ENCODE data around the gene PLEKHH3.
"Not testable (repeated sequence)": the region's sequence is repeated elsewhere in the genome, so short reads cannot be mapped to it uniquely, and the experiment has no call there.

PLEKHH3 gene

DNA sequence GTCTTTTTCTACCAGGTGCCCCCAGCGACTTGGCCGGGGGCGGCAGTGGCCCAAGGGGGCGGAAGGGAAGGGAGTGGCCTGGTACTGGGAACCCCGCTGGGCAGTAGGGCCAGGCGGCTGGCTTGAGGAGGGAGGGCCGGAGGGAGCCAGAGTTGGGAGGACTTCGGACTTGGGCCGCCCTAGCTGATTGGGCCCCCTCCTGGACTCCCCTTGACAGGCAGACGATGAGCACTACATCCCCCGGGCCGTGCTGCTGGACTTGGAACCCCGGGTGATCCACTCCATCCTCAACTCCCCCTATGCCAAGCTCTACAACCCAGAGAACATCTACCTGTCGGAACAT, 16.9 kb downstream of the PLEKHH3 start:
- H3K79me1 ChIP-seq (replicated peaks; ENCODE audit: low read length, poor library complexity, severe bottlenecking): peaks cover 22% of the 10 kb centered on the region
- not testable (repeated sequence) for H3K23ac ChIP-seq (ENCODE audit: low read length in 2 of 2); H3K14ac ChIP-seq (ENCODE audit: low read length in 2 of 2); H3K9me3 ChIP-seq (ENCODE audit: control insufficient read depth, low read length); DNase-seq; H2BK15ac ChIP-seq (ENCODE audit: low read depth, poor library complexity, severe bottlenecking); H2BK12ac ChIP-seq (ENCODE audit: low read length in 2 of 2); H2BK120ac ChIP-seq (ENCODE audit: low read depth, low read length); H3K4ac ChIP-seq (ENCODE audit: low read depth in 1 of 2, low read length in 2 of 2); H2AK5ac ChIP-seq (ENCODE audit: low read length, severe bottlenecking); H3K4me1 ChIP-seq (ENCODE audit: control insufficient read depth, insufficient read depth, low read depth, low read length); H4K8ac ChIP-seq (ENCODE audit: low read length); H2BK5ac ChIP-seq (ENCODE audit: low read depth, low read length, poor library complexity, severe bottlenecking); H4K91ac ChIP-seq (ENCODE audit: low read length); H3K27me3 ChIP-seq (ENCODE audit: control insufficient read depth in 1 of 2, insufficient read depth in 1 of 2, low read length in 2 of 2); H2AFZ ChIP-seq (ENCODE audit: low read depth, low read length)
- H3K4me2 ChIP-seq (ENCODE audit: low read length, poor library complexity, severe bottlenecking): peak overlapping the region; percentile 91
- H3K9ac ChIP-seq (ENCODE audit: low read length): peak overlapping the region; percentile 94
- peaks cover 26 to 33% of the 10 kb centered on the region in 2 experiments for H3K36me3 ChIP-seq (ENCODE audit: control insufficient read depth in 1 of 2, insufficient read depth in 2 of 2, low read depth in 1 of 2, low read length in 2 of 2)
- WGBS: 100% methylated on average over 1 of the region's 14 CpGs
- peak overlapping the region; percentile 70 to 92 for H3K4me3 ChIP-seq (ENCODE audit: insufficient read depth in 1 of 2, low read depth in 1 of 2, low read length in 2 of 2)
- H3K27ac ChIP-seq (ENCODE audit: low read length, poor library complexity, severe bottlenecking): peak overlapping the region; percentile 94
- H3K18ac ChIP-seq (ENCODE audit: low read depth in 1 of 2, low read length in 2 of 2): peak overlapping the region in 1 of 2 experiments; percentile 3

DNA sequence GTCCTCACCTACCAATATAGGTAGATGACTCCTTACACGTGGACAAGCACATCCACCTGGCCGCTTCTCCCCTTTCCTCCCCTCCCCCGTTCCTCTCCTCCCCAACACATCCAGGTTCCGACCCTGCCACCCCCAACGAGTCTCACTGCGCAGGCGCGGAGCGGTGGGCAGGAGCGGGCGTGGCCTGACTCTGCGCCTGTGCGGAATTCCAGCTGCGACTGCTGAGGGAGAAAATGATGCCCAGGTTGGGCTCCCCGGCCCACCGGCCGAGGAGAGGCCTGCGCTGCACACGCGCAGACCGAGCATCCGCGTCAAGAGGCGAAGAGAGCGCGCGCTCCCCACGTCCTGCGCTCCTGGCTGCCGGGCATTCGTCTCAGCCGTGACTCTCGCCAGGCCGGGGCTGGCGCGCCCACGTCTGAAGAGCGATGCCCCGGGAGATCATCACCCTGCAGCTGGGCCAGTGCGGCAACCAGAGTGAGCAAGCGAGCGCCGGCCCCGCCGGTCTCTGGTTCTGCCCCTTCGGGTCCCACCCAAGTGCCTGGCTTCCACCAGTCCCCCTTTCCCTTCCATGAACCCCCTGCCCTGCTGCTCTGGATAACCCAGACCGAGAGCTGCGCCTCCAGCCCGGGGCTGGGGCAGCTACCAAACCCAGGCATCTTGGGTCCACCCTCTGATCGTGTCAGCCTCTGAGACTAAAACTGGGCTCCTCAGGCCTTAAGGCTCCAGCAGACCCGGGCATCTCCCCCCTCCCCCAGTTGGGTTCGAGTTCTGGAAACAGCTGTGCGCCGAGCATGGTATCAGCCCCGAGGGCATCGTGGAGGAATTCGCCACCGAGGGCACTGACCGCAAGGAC, 17.5 kb downstream of the PLEKHH3 start, which contains the start of gene TUBG2:
Gene TUBG2 (plus strand): TSS at position 206 of the 853 bp plus-strand sequence. CDS start 220 bp downstream, at position 426.
- Histone ChIP-seq H2BK12ac (ENCODE audit: low read length in 2 of 2) (peak within 1 kb of the TSS in 1 of 2 experiments; percentile 4), H3K27ac (ENCODE audit: low read length, poor library complexity, severe bottlenecking) (peak within 1 kb of the TSS; percentile 94), H2AK5ac (ENCODE audit: low read length, severe bottlenecking) (peak within 1 kb of the TSS; percentile 46), H2BK15ac (ENCODE audit: low read depth, poor library complexity, severe bottlenecking) (peak within 1 kb of the TSS; percentile 99), H3K9me3 (ENCODE audit: control insufficient read depth, low read length) (no peaks in the 10 kb centered on the region), H3K9ac (ENCODE audit: low read length) (peak within 1 kb of the TSS; percentile 94), H3K4me2 (ENCODE audit: low read length, poor library complexity, severe bottlenecking) (peak within 1 kb of the TSS; percentile 91), H2BK5ac (ENCODE audit: low read depth, low read length, poor library complexity, severe bottlenecking) (peak within 1 kb of the TSS; percentile 81), H4K91ac (ENCODE audit: low read length) (peak within 1 kb of the TSS; percentile 52), H2AFZ (ENCODE audit: low read depth, low read length) (peak within 1 kb of the TSS; percentile 18), H4K8ac (ENCODE audit: low read length) (peak within 1 kb of the TSS; percentile 88), H3K14ac (ENCODE audit: low read length in 2 of 2) (peak within 1 kb of the TSS in 1 of 2 experiments; percentile 80), H3K4ac (ENCODE audit: low read depth in 1 of 2, low read length in 2 of 2) (peak within 1 kb of the TSS in 1 of 2 experiments; percentile 99), H3K4me1 (ENCODE audit: control insufficient read depth, insufficient read depth, low read depth, low read length) (peaks cover 5% of the 10 kb centered on the region), H3K23ac (ENCODE audit: low read length in 2 of 2) (peak within 1 kb of the TSS in 1 of 2 experiments; percentile 2), H2BK120ac (ENCODE audit: low read depth, low read length) (peak within 1 kb of the TSS; percentile 86), H3K79me1 (replicated peaks; ENCODE audit: low read length, poor library complexity, severe bottlenecking) (peaks cover 22% of the 10 kb centered on the region), H3K27me3 (ENCODE audit: control insufficient read depth in 1 of 2, insufficient read depth in 1 of 2, low read length in 2 of 2) (no peaks in the 10 kb centered on the region), H3K4me3 (ENCODE audit: insufficient read depth in 1 of 2, low read depth in 1 of 2, low read length in 2 of 2) (peak within 1 kb of the TSS; percentile 70 to 92), H3K18ac (ENCODE audit: low read depth in 1 of 2, low read length in 2 of 2) (peak within 1 kb of the TSS; percentile 78 to 94), H3K36me3 (ENCODE audit: control insufficient read depth in 1 of 2, insufficient read depth in 2 of 2, low read depth in 1 of 2, low read length in 2 of 2) (peaks cover 23 to 30% of the 10 kb centered on the region in 2 experiments)
- DNase-seq: peak; percentile 87
- 1% methylated on average over 50 of the region's 59 CpGs for WGBS

DNA sequence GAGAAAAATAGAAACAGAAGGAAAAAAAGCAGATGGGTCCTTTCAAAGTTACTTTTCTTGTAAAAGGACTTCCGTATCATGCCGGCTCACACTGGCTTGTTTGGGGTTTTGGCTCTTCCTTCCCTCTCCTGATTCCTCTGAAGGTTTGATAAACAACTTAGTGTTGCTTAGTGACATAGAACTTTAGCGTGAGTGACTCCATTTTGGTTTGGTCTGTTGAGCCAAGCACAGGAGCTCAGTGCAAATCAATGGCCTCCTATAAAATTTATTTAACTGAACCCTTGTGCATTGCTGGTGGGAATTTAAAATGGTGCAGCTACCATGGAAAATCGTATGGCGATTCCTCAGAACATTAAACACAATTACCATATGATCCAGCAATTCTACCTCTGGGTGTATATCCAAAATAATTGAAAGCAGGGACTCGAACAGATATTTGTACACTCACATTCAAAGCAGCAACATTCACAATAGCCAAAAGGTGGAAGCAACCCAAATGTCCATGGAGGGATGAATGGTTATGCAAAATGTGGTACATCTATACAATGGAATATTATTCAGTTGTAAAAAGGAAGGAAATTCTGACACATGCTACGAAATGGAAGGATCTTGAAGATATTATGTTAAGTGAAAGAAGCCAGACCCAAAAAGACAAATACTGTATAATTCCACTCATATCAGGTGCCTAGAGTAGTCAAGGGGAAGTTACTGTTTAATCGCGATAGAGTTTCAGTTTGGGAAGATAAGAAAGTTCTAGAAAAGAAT, 18.8 kb downstream of the PLEKHH3 start:
- H4K91ac ChIP-seq (ENCODE audit: low read length): no peak overlapping the region
- no peak overlapping the region for H3K27ac ChIP-seq (ENCODE audit: low read length, poor library complexity, severe bottlenecking)
- H3K4me2 ChIP-seq (ENCODE audit: low read length, poor library complexity, severe bottlenecking): no peak overlapping the region
- no peak overlapping the region for H3K14ac ChIP-seq (ENCODE audit: low read length in 2 of 2)
- no peak overlapping the region for H2BK12ac ChIP-seq (ENCODE audit: low read length in 2 of 2)
- no peaks in the 10 kb centered on the region for H3K27me3 ChIP-seq (ENCODE audit: control insufficient read depth in 1 of 2, insufficient read depth in 1 of 2, low read length in 2 of 2)
- H3K18ac ChIP-seq (ENCODE audit: low read depth in 1 of 2, low read length in 2 of 2): no peak overlapping the region
- no peak overlapping the region for H3K23ac ChIP-seq (ENCODE audit: low read length in 2 of 2)
- no peak overlapping the region for H3K4ac ChIP-seq (ENCODE audit: low read depth in 1 of 2, low read length in 2 of 2)
- no peak overlapping the region for H2AFZ ChIP-seq (ENCODE audit: low read depth, low read length)
- H3K9ac ChIP-seq (ENCODE audit: low read length): no peak overlapping the region
- H3K4me3 ChIP-seq (ENCODE audit: insufficient read depth in 1 of 2, low read depth in 1 of 2, low read length in 2 of 2): no peak overlapping the region
- H3K79me1 ChIP-seq (replicated peaks; ENCODE audit: low read length, poor library complexity, severe bottlenecking): peaks cover 16% of the 10 kb centered on the region
- H2BK15ac ChIP-seq (ENCODE audit: low read depth, poor library complexity, severe bottlenecking): no peak overlapping the region
- no peak overlapping the region for H4K8ac ChIP-seq (ENCODE audit: low read length)
- no peak overlapping the region for H2BK120ac ChIP-seq (ENCODE audit: low read depth, low read length)
- no peak overlapping the region for H2BK5ac ChIP-seq (ENCODE audit: low read depth, low read length, poor library complexity, severe bottlenecking)
- peaks cover 12 to 18% of the 10 kb centered on the region in 2 experiments for H3K36me3 ChIP-seq (ENCODE audit: control insufficient read depth in 1 of 2, insufficient read depth in 2 of 2, low read depth in 1 of 2, low read length in 2 of 2)
- no peak for DNase-seq
- WGBS: 95% methylated on average over 6 of the region's 9 CpGs
- H3K9me3 ChIP-seq (ENCODE audit: control insufficient read depth, low read length): no peaks in the 10 kb centered on the region
- peaks cover 12% of the 10 kb centered on the region for H3K4me1 ChIP-seq (ENCODE audit: control insufficient read depth, insufficient read depth, low read depth, low read length)
- no peak overlapping the region for H2AK5ac ChIP-seq (ENCODE audit: low read length, severe bottlenecking)

DNA sequence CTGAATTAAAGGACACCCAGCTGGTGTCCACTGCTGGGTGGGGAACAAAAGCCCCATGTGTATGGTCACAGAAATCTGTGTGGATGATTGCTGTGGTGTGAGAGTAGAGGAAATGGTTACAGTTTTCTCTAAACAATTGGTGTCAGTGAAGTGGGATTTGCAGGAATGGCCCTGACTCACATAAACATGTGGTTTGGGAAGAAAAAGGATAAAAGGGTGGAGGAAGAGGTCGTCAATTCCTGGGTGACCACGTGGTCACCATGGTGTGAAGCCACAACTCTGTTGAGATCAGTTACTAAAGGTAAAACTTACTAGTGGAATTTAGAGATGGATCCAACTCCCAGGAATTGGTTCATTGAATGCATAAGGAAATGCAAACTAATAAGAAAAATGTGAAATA, 21.3 kb downstream of the PLEKHH3 start:
- Histone ChIP-seq H3K9me3 (ENCODE audit: control insufficient read depth, low read length) (no peaks in the 10 kb centered on the region), H2AFZ (ENCODE audit: low read depth, low read length) (no peak overlapping the region)

More for the DNA sequence above, 21.3 kb downstream of the PLEKHH3 start:
- peak overlapping the region in 1 of 2 experiments; percentile 6 for H2BK12ac ChIP-seq (ENCODE audit: low read length in 2 of 2)
- DNase-seq: peak; percentile 96
- peaks cover 9% of the 10 kb centered on the region for H3K4me1 ChIP-seq (ENCODE audit: control insufficient read depth, insufficient read depth, low read depth, low read length)
- H3K14ac ChIP-seq (ENCODE audit: low read length in 2 of 2): no peak overlapping the region
- H2BK120ac ChIP-seq (ENCODE audit: low read depth, low read length): peak overlapping the region; percentile 75
- no peak overlapping the region for H3K23ac ChIP-seq (ENCODE audit: low read length in 2 of 2)
- no peak overlapping the region for H2BK15ac ChIP-seq (ENCODE audit: low read depth, poor library complexity, severe bottlenecking)
- no peak overlapping the region for H3K4ac ChIP-seq (ENCODE audit: low read depth in 1 of 2, low read length in 2 of 2)
- no peak overlapping the region for H2AK5ac ChIP-seq (ENCODE audit: low read length, severe bottlenecking)
- H2BK5ac ChIP-seq (ENCODE audit: low read depth, low read length, poor library complexity, severe bottlenecking): no peak overlapping the region
- H3K27me3 ChIP-seq (ENCODE audit: control insufficient read depth in 1 of 2, insufficient read depth in 1 of 2, low read length in 2 of 2): no peaks in the 10 kb centered on the region
- H4K8ac ChIP-seq (ENCODE audit: low read length): no peak overlapping the region
- no peak overlapping the region for H3K9ac ChIP-seq (ENCODE audit: low read length)
- no peak overlapping the region for H3K4me3 ChIP-seq (ENCODE audit: insufficient read depth in 1 of 2, low read depth in 1 of 2, low read length in 2 of 2)
- no peak overlapping the region for H3K27ac ChIP-seq (ENCODE audit: low read length, poor library complexity, severe bottlenecking)
- 3% methylated on average over 2 of the region's 2 CpGs for WGBS
- H3K79me1 ChIP-seq (replicated peaks; ENCODE audit: low read length, poor library complexity, severe bottlenecking): peaks cover 3% of the 10 kb centered on the region
- no peak overlapping the region for H3K4me2 ChIP-seq (ENCODE audit: low read length, poor library complexity, severe bottlenecking)
- H3K18ac ChIP-seq (ENCODE audit: low read depth in 1 of 2, low read length in 2 of 2): peak overlapping the region in 1 of 2 experiments; percentile 59
- H4K91ac ChIP-seq (ENCODE audit: low read length): no peak overlapping the region
- H3K36me3 ChIP-seq (ENCODE audit: control insufficient read depth in 1 of 2, insufficient read depth in 2 of 2, low read depth in 1 of 2, low read length in 2 of 2): no peaks in the 10 kb centered on the region
